HCT116 (cell line): Measurements from ENCODE around the gene TNFRSF8. TPM values are rescaled to one million over a fixed set of nuclear protein-coding genes. Genes with fewer than 3 reads are reported as not detected.

Experiments
- ATAC-seq: fragments of 200-7000 bp; cut with Tn5 transposase; 2 replicates; pipeline ENCODE4 v1.9.1; 2020; ENCODE audit warnings: mild to moderate bottlenecking, moderate library complexity
- BruUV-seq: library from RNA; stranded (reverse); fragments of 400-500 nt; replicated peaks from 2 replicates; lab custom pipeline; 2021; lab: Mats Ljungman, UMichigan
- CTCF ChIA-PET: fragments of 300-600 bp; sonication (Branson Sonifier 250); formaldehyde crosslinking; loops from one replicate; lab custom pipeline; 2021; ENCODE audit warnings: antibody characterized with exemption; lab: Charles Lee
- POLR2A ChIA-PET: fragments of 300-600, 350-600 bp; sonication (Branson Sonifier 250); formaldehyde crosslinking; loops from one replicate; lab custom pipeline; 2021; ENCODE audit warnings: antibody characterized with exemption; lab: Charles Lee
- RAD21 ChIA-PET, 2 experiments: fragments of 300-600 bp; sonication (Branson Sonifier 250); formaldehyde crosslinking; loops; one replicate each; lab custom pipeline; 2023; ENCODE audit warnings: low total read pairs in 2 of 2; ENCODE audit not compliant: uncharacterized antibody in 2 of 2, unreplicated experiment in 2 of 2, low non-redundant PET in 1 of 2; lab: Charles Lee
- DNase-seq: peaks from one replicate; pipeline ENCODE4 v3.0.0-alpha.2; 2010; ENCODE audit warnings: low read depth, low spot score
- H2AFZ ChIP-seq: fragments of 200-600 bp; shearing (Covaris generic), sonication (generic); 2 replicates; pipeline ENCODE4 v1.6.1; 2017; ENCODE audit warnings: low read depth, mixed run types, mixed read lengths, antibody characterized with exemption, low read length; ENCODE audit not compliant: poor library complexity, severe bottlenecking
- H3K27ac ChIP-seq: 2 replicates; pipeline ENCODE4 v1.5.1; 2012; ENCODE audit warnings: low read depth, low read length
- H3K27me3 ChIP-seq: fragments of 200-600 bp; sonication (generic); 2 replicates; pipeline ENCODE4 v1.6.1; 2016; ENCODE audit warnings: mixed run types, low read length, mixed read lengths; ENCODE audit not compliant: insufficient read depth
- H3K36me3 ChIP-seq, 2 experiments: fragments of 200-500 bp in 1 of 2; fragments of 200-600 bp in 1 of 2; sonication (Bioruptor generic) in 1 of 2; sonication (generic) in 1 of 2; 2 replicates each; pipeline versions ENCODE4 v1.5.1 to v1.6.1; 2014 to 2016; ENCODE audit warnings: low read length in 2 of 2, inconsistent platforms in 1 of 2, mixed read lengths in 1 of 2, mixed run types in 1 of 2; ENCODE audit not compliant: insufficient read depth in 2 of 2, control insufficient read depth in 1 of 2
- H3K4me1 ChIP-seq, 2 experiments: fragments of 200-600 bp in 1 of 2; sonication (generic) in 1 of 2; 2 replicates each; pipeline versions ENCODE4 v1.5.1 to v1.6.1; 2012 to 2017; ENCODE audit warnings: low read length in 2 of 2, inconsistent platforms in 1 of 2, mild to moderate bottlenecking in 1 of 2, mixed read lengths in 1 of 2, mixed run types in 1 of 2, moderate library complexity in 1 of 2; ENCODE audit not compliant: insufficient read depth in 2 of 2, control insufficient read depth in 1 of 2
- H3K4me2 ChIP-seq: fragments of 200-600 bp; sonication (generic); 2 replicates; pipeline ENCODE4 v1.6.1; 2017; ENCODE audit warnings: mixed run types, low read length, mixed read lengths
- H3K4me3 ChIP-seq, 2 experiments: fragments of 200-600 bp in 1 of 2; sonication (generic) in 1 of 2; replicated peaks in 1 of 2; 2 replicates each; pipeline ENCODE4 v1.5.1; 2011 to 2016; ENCODE audit warnings: low read length in 2 of 2, control low read depth in 1 of 2, low read depth in 1 of 2, mild to moderate bottlenecking in 1 of 2, mixed read lengths in 1 of 2, mixed run types in 1 of 2
- H3K79me2 ChIP-seq: fragments of 200-600 bp; sonication (generic); 2 replicates; pipeline ENCODE4 v1.6.1; 2017; ENCODE audit warnings: mild to moderate bottlenecking, mixed run types, low read length, moderate library complexity, mixed read lengths; ENCODE audit not compliant: insufficient read depth
- H3K9ac ChIP-seq: fragments of 200-600 bp; sonication (generic); 2 replicates; pipeline ENCODE4 v1.6.1; 2016; ENCODE audit warnings: low read length, mixed read lengths
- H3K9me2 ChIP-seq: fragments of 200-600 bp; sonication (generic), shearing (Covaris generic); 2 replicates; pipeline ENCODE4 v1.6.1; 2017; ENCODE audit warnings: mixed run types, mild to moderate bottlenecking, moderate library complexity; ENCODE audit not compliant: insufficient read depth
- H3K9me3 ChIP-seq, 2 experiments: fragments of 200-500 bp in 1 of 2; fragments of 200-600 bp in 1 of 2; sonication (Bioruptor generic) in 1 of 2; sonication (generic) in 1 of 2; 2 replicates each; pipeline ENCODE4 v1.6.1; 2014 to 2017; ENCODE audit warnings: low read length in 2 of 2, mixed read lengths in 2 of 2, inconsistent platforms in 1 of 2, low read depth in 1 of 2, mild to moderate bottlenecking in 1 of 2, mixed run types in 1 of 2, moderate library complexity in 1 of 2; ENCODE audit not compliant: control insufficient read depth in 1 of 2, insufficient read depth in 1 of 2
- H4K20me1 ChIP-seq: fragments of 200-600 bp; sonication (generic), shearing (Covaris generic); 2 replicates; pipeline ENCODE4 v1.6.1; 2017; ENCODE audit warnings: mixed run types, mild to moderate bottlenecking, moderate library complexity; ENCODE audit not compliant: insufficient read depth
- CBX3 ChIP-seq: IDR thresholded peaks from 2 replicates; pipeline ENCODE4 v1.6.1; 2012; ENCODE audit warnings: low read depth
- CEBPB ChIP-seq: IDR thresholded peaks from 2 replicates; pipeline ENCODE4 v1.6.1; 2012; ENCODE audit warnings: low read depth
- CTCF ChIP-seq, 3 experiments: fragments of 200-600 bp in 1 of 3; sonication (generic) in 1 of 3; IDR thresholded peaks in 2 of 3; conservative IDR thresholded peaks in 1 of 3; 2 replicates each; pipeline ENCODE4 v1.5.1; 2012 to 2017; ENCODE audit warnings: low read depth in 2 of 3, low read length in 2 of 3, antibody characterized with exemption in 1 of 3, borderline replicate concordance in 1 of 3, control low read depth in 1 of 3, mild to moderate bottlenecking in 1 of 3, mixed read lengths in 1 of 3, mixed run types in 1 of 3, moderate library complexity in 1 of 3; ENCODE audit not compliant: insufficient read depth in 1 of 3
- EZH2 ChIP-seq: fragments of 200-600 bp; sonication (generic); IDR thresholded peaks from 2 replicates; pipeline ENCODE4 v1.6.1; 2017; ENCODE audit warnings: antibody characterized with exemption, mixed run types
- JUND ChIP-seq: IDR thresholded peaks from 2 replicates; pipeline ENCODE4 v1.6.1; 2012
- POLR2A ChIP-seq: IDR thresholded peaks from 2 replicates; pipeline ENCODE4 v1.7.0; 2011; ENCODE audit warnings: borderline replicate concordance; ENCODE audit not compliant: insufficient read depth, insufficient read length; ENCODE audit errors: extremely low read depth
- POLR2AphosphoS5 ChIP-seq: IDR thresholded peaks from 2 replicates; pipeline ENCODE4 v1.6.1; 2011; ENCODE audit warnings: mild to moderate bottlenecking, low read depth, low read length, moderate library complexity
- REST ChIP-seq: IDR thresholded peaks from 2 replicates; pipeline ENCODE4 v1.6.1; 2012; ENCODE audit warnings: low read depth
- SIN3A ChIP-seq: IDR thresholded peaks from 2 replicates; pipeline ENCODE4 v1.6.1; 2012; ENCODE audit warnings: low read depth
- SP1 ChIP-seq: IDR thresholded peaks from 2 replicates; pipeline ENCODE4 v1.6.1; 2012; ENCODE audit warnings: low read depth
- SRF ChIP-seq: IDR thresholded peaks from 2 replicates; pipeline ENCODE4 v1.6.1; 2012; ENCODE audit warnings: low read depth
- YY1 ChIP-seq: IDR thresholded peaks from 2 replicates; pipeline ENCODE4 v1.6.1; 2011; ENCODE audit warnings: low read length, low read depth, moderate library complexity, mild to moderate bottlenecking; ENCODE audit not compliant: insufficient replicate concordance; ENCODE audit errors: extremely low read depth
- ZNF274 ChIP-seq: fragments of 200-500 bp; sonication (Bioruptor generic); IDR thresholded peaks from 2 replicates; pipeline ENCODE4 v1.6.1; 2014; ENCODE audit warnings: mild to moderate bottlenecking, low read depth, low read length, inconsistent platforms
- intact Hi-C: fragments of 100-400 bp; cut with micrococcal nuclease; formaldehyde crosslinking; loops from 2 replicates; pipeline ENCODE4 v1.10.0; 2022
- total RNA-seq: library from RNA; stranded (reverse); gene quantifications from one replicate; pipeline ENCODE4 v1.2.1, GENCODE V29; 2021; ENCODE audit not compliant: unreplicated experiment

TNFRSF8 gene
- total RNA-seq, 1 experiment from 2014 or later, result 0.17 TPM

GRCh38 chr1:12128120-12128519 lies 65.0 kb downstream of the TNFRSF8 start (continued):
- no peak for TF ChIP-seq REST
- TF ChIP-seq CBX3, result no peak
- TF ChIP-seq CTCF (IDR thresholded peaks at IDR 0.05 in 2 of 3, conservative IDR thresholded peaks at IDR 0.05 in 1 of 3; ENCODE audit: borderline replicate concordance in 1 of 3, insufficient read depth in 1 of 3, low read depth in 2 of 3, low read length in 2 of 3), result no peak

GRCh38 chr1:12129624-12130023 lies 66.5 kb downstream of the TNFRSF8 start:
- ChIA-PET CTCF (no interaction called here), POLR2A (no interaction called here), RAD21 (no interaction called here)
- no peak for DNase-seq
- Histone ChIP-seq H2AFZ (no peak overlapping the region), H4K20me1 (no peaks in the 10 kb centered on the region), H3K9me2 (no peaks in the 10 kb centered on the region), H3K9me3 (no peaks in the 10 kb centered on the region), H3K36me3 (no peaks in the 10 kb centered on the region), H3K4me3 (no peak overlapping the region), H3K79me2 (no peaks in the 10 kb centered on the region), H3K27me3 (no peaks in the 10 kb centered on the region), H3K27ac (no peak overlapping the region), H3K9ac (no peak overlapping the region), H3K4me2 (no peak overlapping the region), H3K4me1 (0 out of 4 replicates have a peak, but pooled peaks cover 0 to 4% of the 10 kb centered on the region in 2 experiments)
- BruUV-seq, result no TSS peak
- intact Hi-C loops, result loop anchor here (10.0 kb wide), 1 partner anchor 525 kb away; no protein-coding TSS in a partner anchor
- ATAC-seq, result no peak
- TF ChIP-seq ZNF274 (no peak), EZH2 (no peak), CEBPB (no peak), POLR2A (no peak), SIN3A (no peak), SP1 (no peak), POLR2AphosphoS5 (no peak), CBX3 (no peak), REST (no peak), YY1 (no peak), CTCF (IDR thresholded peaks at IDR 0.05 in 2 of 3, conservative IDR thresholded peaks at IDR 0.05 in 1 of 3; ENCODE audit: borderline replicate concordance in 1 of 3, insufficient read depth in 1 of 3, low read depth in 2 of 3, low read length in 2 of 3) (no peak), JUND (no peak), SRF (no peak)
